Daoy (cell line): ENCODE results near the gene PLCB2. TPM values are rescaled to one million over a fixed set of nuclear protein-coding genes. Genes with fewer than 3 reads are reported as not detected.

Experiments
- DNase-seq: peaks from one replicate; pipeline ENCODE4 v3.0.0-alpha.2; 2015; ENCODE audit warnings: low read depth
- total RNA-seq: library from RNA; depleted of rRNA; stranded (reverse); fragments of >200 nt; shearing (Covaris generic); gene quantifications from 2 replicates; pipeline ENCODE4 v1.2.3, GENCODE V29; 2014

Gene PLCB2
- total RNA-seq, 1 experiment from 2014 or later = 0.29 TPM

GRCh38 chr15:40302288-40302886, 5.3 kb downstream of the PLCB2 start:
- DNase-seq = no peak

- no peak for DNase-seq
Observed at GRCh38 chr15:40301467-40302179, 6.1 kb downstream of the PLCB2 start.

DNA sequence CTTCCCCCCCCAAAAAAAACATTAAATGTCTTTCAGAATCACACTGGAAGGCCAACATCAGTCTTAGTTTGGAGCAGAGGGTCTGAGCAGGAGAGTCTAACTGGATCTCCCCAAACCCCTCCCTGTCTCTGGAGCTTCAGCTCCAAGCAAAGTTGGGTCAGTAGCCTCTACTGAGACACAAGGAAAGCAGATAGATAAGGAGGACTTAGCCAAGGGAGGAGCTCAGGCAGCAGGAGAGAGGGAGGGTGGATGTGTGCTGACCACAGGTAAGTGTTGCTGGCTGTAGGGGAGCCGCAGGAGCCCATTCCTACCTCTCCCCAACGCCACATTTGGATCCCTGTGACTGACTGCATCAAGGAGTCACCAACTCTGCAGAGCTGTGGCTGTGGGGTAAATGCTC, 7.0 kb downstream of the PLCB2 start:
- DNase-seq = no peak

DNA sequence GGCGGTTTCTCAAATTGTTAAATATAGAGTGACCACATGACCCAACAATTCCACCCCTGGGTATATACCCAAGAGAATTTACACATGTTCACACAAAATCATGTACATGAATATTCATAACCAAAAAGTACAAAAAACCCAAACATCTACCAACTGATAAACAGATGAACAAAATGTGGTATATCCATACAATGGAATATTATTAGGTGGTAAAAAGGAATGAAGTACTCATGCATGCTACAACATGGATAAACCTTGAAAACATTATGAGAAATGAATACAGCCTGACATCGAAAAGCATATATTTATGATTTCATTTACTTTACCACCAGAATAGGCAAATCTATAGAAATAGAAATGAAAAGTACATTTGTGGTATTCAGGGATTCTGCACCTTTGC, 7.4 kb downstream of the PLCB2 start:
- DNase-seq = no peak

DNA sequence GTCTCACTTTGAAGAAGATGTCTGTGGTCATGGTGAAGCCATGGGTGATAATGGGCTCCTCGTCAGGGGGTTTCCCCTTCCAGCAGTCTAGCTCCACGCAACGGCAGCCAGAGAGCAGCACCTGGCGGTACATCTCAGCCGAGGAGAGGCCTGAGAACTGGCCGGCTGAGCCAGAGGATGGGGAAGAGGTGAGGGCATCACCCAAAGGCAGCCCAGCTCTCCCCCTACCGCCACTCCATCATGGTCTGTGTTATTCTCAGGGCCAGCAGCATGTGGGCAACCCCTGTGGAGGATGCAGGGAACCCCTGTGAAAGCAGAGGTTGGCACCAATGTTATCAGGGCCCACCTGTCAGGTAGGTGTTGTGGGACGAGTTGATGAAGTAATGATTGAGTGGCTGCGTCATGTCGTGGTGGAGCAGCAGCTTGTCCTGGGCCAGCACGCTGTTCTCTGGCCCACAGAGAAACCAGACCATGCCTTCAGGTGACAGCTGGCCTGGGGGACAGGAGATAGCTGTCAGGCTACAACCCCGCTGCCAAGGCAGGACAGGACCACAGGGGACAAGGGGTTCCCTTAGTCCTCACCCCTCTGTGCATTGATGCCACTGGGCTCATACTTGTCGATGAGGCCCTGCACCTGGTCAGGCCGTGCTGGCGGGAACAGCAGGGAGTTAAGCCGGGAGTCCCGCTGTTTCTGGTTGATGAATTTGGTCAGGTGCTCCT, 9.4 kb downstream of the PLCB2 start:
- DNase-seq = no peak

DNA sequence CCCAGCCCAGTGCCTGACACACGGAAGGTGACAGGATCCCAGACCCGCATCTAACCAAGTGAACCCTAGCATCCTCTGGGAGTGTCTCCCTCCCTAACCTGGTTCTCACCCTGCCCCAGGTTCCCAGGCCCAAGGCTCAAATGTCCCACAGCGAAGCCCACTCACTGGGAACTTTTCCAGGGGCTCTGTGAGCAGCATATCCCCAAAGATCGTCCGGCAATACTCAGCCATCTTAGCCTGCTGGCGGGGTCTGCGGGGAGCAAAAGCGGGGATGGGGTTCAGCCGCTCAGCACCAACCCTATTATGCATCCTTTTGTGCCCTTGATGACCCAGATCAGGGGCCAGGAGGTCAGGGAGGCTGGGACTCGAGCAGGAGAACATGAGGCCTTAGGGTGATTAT, 10.4 kb downstream of the PLCB2 start:
- DNase-seq = no peak

DNA sequence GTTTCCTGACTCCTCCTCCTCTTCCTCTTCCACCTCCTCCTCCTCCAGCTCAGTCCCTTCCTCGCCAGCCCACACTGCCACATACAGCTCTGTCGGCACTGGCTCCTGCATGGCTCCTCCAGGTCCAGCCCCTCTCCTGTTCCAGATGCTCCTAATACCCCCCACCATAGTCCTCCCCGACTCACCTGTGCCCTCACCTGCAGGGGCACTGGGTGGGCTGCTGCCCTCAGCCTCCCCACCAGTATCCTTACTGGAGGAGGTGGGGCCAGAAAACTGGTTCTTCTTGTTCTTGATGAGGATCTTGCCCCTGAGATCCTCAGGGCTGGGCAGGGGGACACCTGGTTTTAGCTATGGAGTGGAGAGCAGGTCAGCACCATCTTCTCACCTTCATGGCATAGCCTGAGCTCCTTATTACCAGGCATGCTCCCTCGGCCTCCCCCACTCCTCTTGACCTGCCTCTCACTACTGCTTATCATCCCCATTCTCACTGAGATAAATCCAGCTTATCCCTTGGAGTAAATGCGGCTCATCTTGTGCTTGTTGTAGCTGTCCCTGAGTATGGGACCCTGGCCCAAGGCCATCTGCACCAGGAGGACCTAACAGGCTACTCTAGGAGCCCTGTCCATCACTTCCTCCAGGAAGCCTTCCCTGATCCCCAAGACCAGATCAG, 11.0 kb downstream of the PLCB2 start:
- no peak for DNase-seq

DNA sequence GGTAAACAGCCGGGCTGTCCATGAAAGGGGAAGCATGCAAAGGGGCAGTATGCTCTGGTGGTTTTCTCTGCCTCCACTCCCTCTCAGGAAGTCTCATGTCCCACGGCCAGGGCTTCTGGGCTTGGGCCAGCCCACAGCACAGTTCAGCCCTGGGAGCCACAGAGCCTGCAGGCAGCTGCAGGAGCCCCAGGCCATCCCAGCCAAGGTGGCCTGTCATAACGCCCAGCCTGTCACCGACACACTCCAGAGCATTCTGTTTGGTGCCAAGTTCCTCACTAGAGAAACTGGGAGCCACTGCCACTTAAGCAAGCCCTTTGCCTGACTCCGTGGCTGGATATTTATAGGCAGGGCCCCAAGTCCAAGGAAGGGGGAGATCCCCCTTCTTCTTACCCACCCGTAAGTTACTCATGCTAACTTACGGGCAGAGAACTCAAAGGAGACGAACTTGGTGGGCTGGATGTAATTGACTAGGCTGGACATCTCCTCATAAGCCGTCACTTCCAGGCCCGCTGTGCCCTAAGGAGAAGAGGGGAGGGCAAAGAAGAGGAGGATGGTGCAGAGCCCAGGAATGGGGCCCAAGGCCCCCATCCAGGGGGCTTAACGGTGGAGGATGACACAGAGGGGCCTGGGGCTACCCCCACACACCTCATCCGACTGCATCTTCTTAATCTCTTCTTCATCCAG, 11.7 kb downstream of the PLCB2 start:
- no peak for DNase-seq

- DNase-seq = no peak
Observed at GRCh38 chr15:40295297-40295696, 12.4 kb downstream of the PLCB2 start.

GRCh38 chr15:40293905-40294895, 13.5 kb downstream of the PLCB2 start:
- no peak for DNase-seq

- DNase-seq = no peak
Observed at GRCh38 chr15:40293006-40293405, 14.7 kb downstream of the PLCB2 start.

GRCh38 chr15:40292246-40292645, 15.5 kb downstream of the PLCB2 start:
- no peak for DNase-seq

DNA sequence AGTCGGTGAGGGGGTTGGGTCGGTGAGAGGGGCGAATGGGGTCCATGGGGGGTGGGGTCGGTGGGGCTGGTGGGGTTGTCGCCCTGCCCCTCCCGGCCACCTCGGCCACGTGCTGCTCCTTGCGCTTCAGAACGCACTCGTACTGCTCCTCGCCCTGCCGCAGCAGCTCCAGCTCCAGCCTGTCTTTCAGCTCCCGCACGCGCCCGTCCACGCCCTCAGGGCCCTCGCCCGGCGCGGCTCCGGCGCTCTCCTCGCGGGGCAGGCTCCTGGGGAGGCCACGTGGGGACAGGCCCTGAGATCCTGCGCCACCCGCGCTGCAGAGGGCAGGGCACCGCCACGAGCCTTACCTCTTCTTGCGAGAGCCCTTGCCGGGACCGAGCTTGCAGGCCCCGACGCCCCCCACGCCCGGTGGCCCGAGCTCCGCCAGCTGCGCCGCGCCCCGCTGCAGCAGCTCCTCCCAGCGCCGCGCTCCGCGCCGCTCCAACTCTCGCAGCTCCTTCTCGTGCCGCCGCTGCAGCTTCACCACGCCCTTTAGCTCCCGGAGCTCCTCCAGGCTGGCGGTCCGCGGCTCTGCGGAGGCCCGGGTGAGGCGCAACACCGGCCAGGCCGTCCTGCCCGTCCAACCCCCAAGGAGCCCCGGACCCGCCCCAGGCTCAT, 16.7 kb downstream of the PLCB2 start:
- DNase-seq = peak; percentile 66

GRCh38 chr15:40290545-40290917, 17.2 kb downstream of the PLCB2 start:
- DNase-seq = no peak

DNA sequence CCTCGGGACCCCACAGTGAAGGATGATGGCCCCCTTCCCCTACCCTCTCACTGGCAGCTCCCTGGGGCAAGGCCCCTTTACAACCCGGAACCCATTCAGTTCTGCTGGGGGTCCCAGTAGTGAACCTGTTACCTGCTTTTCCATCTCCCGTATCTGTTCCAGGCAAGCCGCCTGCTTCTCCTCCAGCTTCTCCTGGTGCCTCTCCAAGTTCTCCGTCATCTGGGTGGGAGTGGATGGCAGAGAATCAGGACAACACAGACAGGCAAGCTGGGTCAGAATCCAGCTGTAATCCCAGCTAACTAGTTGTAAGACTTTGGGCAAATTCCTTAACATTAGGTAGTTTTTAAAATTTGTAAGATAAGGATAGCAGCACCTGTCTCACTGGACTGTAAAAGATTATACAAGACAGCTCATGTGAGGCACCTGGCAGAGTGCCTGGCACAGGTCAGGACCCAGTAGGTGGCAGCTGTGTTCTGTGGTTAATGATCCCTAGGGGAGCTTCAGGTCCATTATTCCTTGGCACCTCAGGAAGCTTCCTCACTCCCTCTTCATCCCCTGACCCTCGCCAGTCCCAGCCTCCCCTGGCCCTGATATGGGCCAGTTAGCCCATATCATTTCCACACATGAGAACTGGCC, 18.5 kb downstream of the PLCB2 start:
- no peak for DNase-seq

DNA sequence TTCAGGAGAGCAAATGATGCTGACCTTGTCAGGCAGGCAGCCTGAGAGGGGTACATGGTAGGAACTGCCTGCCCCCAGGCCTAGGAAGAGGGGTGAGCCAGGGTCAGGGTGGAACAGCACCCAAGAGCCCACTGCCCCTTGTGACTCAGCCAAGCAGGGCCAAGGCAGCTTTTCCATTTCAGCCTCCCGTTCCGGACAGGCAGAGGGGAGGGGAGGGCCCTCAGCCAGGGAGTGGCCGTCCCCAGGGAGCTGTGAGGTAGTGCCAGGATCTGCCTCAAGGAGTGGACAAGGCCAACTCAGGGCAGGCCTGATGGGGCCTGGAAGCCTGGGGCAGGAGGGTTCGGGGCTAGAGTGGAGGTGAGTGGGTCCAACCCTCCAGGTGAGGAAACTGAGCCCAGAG, 19.8 kb downstream of the PLCB2 start:
- DNase-seq = no peak

DNA sequence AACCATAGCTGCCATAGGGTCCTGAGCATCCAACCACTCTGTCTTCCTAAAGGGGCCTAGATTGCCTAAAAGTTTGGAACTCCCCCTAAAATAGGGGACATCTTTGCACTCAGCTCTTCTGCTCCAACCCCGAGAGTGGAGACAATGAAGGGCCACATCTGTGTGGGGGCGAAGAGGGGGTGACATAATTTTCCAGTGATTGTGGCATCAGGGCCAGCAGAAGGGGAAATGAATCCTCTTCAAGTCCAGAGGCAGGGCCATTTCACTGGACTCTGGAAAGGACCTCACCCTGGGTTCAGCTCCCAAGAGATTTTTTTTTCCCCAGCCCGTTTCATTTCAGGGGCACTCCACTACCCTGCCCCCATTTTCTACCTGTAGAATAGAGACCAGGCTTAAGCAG, 20.2 kb downstream of the PLCB2 start:
- no peak for DNase-seq

DNA sequence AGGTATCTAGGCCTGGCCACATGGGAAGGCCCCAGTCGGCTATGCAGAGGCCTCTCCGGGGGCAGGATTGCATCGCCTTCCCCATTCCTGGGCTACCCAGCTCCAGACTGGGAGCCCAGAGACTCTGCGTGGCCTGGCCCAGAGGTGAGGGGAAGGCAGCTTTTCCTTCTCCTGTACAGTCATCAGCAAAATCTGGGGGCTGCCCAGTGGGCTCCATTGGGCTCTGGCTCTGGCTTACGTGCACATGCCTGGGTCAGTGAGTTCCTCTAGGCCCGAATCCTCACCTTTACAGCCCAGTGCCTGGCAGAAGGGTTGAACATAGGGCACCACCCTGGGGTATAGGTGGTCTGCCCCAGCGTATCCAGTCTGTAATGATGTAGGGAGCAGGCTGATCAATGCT, 20.9 kb downstream of the PLCB2 start:
- DNase-seq = no peak

GRCh38 chr15:40286061-40286532, 21.6 kb downstream of the PLCB2 start:
- no peak for DNase-seq

DNA sequence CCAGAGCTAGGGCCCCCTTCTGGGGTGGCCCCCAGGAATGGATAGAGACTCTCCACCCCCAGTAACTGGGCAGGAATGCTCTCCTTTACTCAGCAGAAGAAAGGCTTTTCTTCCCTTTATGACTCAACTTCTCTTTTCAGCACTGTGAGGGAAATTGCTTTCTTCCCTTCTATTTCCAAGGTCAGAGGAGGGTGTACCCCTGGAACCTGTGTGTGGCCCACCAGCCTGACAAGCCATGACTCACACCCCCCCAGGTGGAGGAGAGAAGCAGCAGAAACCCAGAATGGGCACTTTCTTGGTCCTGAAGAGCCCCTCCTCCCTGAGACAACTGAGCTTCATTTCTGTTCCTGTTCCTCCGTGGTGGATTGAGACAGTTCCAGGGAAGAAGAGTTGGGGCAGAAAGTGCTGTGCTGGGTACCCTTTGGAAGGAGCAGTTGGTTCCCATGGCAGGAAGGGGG, 22.2 kb downstream of the PLCB2 start:
- DNase-seq = no peak
